B cell (primary cell): ENCODE measurements around the gene POLRMT. TPM values are rescaled to one million over a fixed set of nuclear protein-coding genes. Genes with fewer than 3 reads are reported as not detected.

ENCODE experiments used
- ATAC-seq: fragments of 200-7000 bp; cut with Tn5 transposase; one replicate; pipeline ENCODE4 v1.10.0; 2021; ENCODE audit warnings: low read depth, mild to moderate bottlenecking, moderate number of reproducible peaks, moderate library complexity
- CTCF ChIA-PET: fragments of 350-600 bp; sonication (Branson Sonifier 250); formaldehyde crosslinking; loops from one replicate; lab custom pipeline; 2021; ENCODE audit warnings: antibody characterized with exemption, inconsistent platforms; lab: Charles Lee
- POLR2A ChIA-PET: fragments of 350-600 bp; sonication (Branson Sonifier 250); formaldehyde crosslinking; loops from one replicate; lab custom pipeline; 2021; ENCODE audit warnings: antibody characterized with exemption; lab: Charles Lee
- DNase-seq: peaks from one replicate; pipeline ENCODE4 v3.0.0; 2013
- H2AFZ ChIP-seq: 2 replicates; pipeline ENCODE4 v1.6.1; 2012; ENCODE audit warnings: mild to moderate bottlenecking, low read depth, low read length; ENCODE audit not compliant: insufficient read depth, poor library complexity, severe bottlenecking
- H3K27ac ChIP-seq, 2 donors: 1 replicate in 1 of 2; 2 replicates in 1 of 2; pipeline ENCODE4 v1.5.1; 2012 to 2013; ENCODE audit warnings: low read length in 2 of 2, mild to moderate bottlenecking in 2 of 2, moderate library complexity in 1 of 2
- H3K27me3 ChIP-seq, 4 experiments: fragments of 200-600 bp in 1 of 4; sonication (generic) in 1 of 4; replicated peaks in 1 of 4; 1 replicate in 2 of 4; 2 replicates in 2 of 4; pipeline versions ENCODE4 v1.6.1 to v1.7.0; 2013 to 2016; ENCODE audit warnings: low read length in 3 of 4, mild to moderate bottlenecking in 2 of 4, mixed read lengths in 1 of 4, moderate library complexity in 1 of 4; ENCODE audit not compliant: insufficient read depth in 4 of 4, control insufficient read depth in 3 of 4; ENCODE audit errors: control extremely low read depth in 1 of 4
- H3K36me3 ChIP-seq, 2 experiments: replicated peaks in 1 of 2; 1 replicate in 1 of 2; 2 replicates in 1 of 2; pipeline versions ENCODE4 v1.6.1 to v1.7.1; 2013; ENCODE audit warnings: low read length in 1 of 2; ENCODE audit not compliant: insufficient read depth in 2 of 2, control insufficient read depth in 1 of 2; ENCODE audit errors: control extremely low read depth in 1 of 2, extremely low read depth in 1 of 2
- H3K4me1 ChIP-seq, 2 donors: fragments of 200-600 bp in 1 of 2; sonication (generic) in 1 of 2; 1 replicate in 1 of 2; 2 replicates in 1 of 2; pipeline versions ENCODE4 v1.5.1 to v1.6.1; 2013 to 2017; ENCODE audit warnings: low read length in 2 of 2; ENCODE audit not compliant: control insufficient read depth in 2 of 2, insufficient read depth in 2 of 2
- H3K4me2 ChIP-seq: replicated peaks from 2 replicates; pipeline ENCODE3; 2012; ENCODE audit warnings: mild to moderate bottlenecking, low read depth, low read length; ENCODE audit not compliant: poor library complexity, severe bottlenecking
- H3K4me3 ChIP-seq, 5 experiments: fragments of 200-600 bp in 1 of 5; sonication (generic) in 1 of 5; 1 replicate in 3 of 5; 2 replicates in 2 of 5; pipeline versions ENCODE4 v1.5.1 to v1.7.0; 2011 to 2016; ENCODE audit warnings: low read length in 4 of 5, mild to moderate bottlenecking in 4 of 5, low read depth in 2 of 5, control low read depth in 1 of 5, moderate library complexity in 1 of 5; ENCODE audit not compliant: insufficient read depth in 1 of 5; ENCODE audit errors: control extremely low read depth in 1 of 5, extremely low read depth in 1 of 5
- H3K79me2 ChIP-seq: fragments of 200-600 bp; sonication (generic); one replicate; pipeline ENCODE4 v1.6.0; 2016; ENCODE audit warnings: low read length; ENCODE audit not compliant: control insufficient read depth, insufficient read depth
- H3K9ac ChIP-seq: fragments of 200-600 bp; sonication (generic); 2 replicates; pipeline ENCODE4 v1.6.1; 2017; ENCODE audit warnings: mild to moderate bottlenecking, low read length, moderate library complexity
- H3K9me3 ChIP-seq, 3 donors: one replicate each; pipeline versions ENCODE4 v1.6.1 to v1.7.1; 2013; ENCODE audit warnings: low read length in 2 of 3; ENCODE audit not compliant: control insufficient read depth in 2 of 3, insufficient read depth in 1 of 3; ENCODE audit errors: control extremely low read depth in 1 of 3
- H4K20me1 ChIP-seq: 2 replicates; pipeline ENCODE4 v1.6.0; 2012; ENCODE audit warnings: mild to moderate bottlenecking, low read length; ENCODE audit not compliant: insufficient read depth, control insufficient read depth, poor library complexity, severe bottlenecking
- H3K27ac Mint-ChIP-seq: one replicate; pipeline ENCODE4 v1.8.0; 2021; ENCODE audit warnings: mixed read lengths
- H3K27me3 Mint-ChIP-seq: one replicate; pipeline ENCODE4 v1.8.0; 2021; ENCODE audit warnings: mixed read lengths
- H3K4me1 Mint-ChIP-seq: one replicate; pipeline ENCODE4 v1.8.0; 2021; ENCODE audit warnings: mixed read lengths
- H3K4me3 Mint-ChIP-seq: one replicate; pipeline ENCODE4 v1.8.0; 2021; ENCODE audit warnings: mixed read lengths
- H3K9me3 Mint-ChIP-seq: one replicate; pipeline ENCODE4 v1.8.0; 2022; ENCODE audit warnings: mixed read lengths; ENCODE audit not compliant: insufficient read depth
- CTCF ChIP-seq: fragments of 200-600 bp; IDR thresholded peaks from one replicate; pipeline ENCODE4 v1.8.0; 2022; ENCODE audit warnings: antibody characterized with exemption, mild to moderate bottlenecking
- EZH2 ChIP-seq: IDR thresholded peaks from 2 replicates; pipeline ENCODE4 v1.6.1; 2012; ENCODE audit warnings: borderline replicate concordance, low read depth, mild to moderate bottlenecking, moderate library complexity, low read length; ENCODE audit not compliant: insufficient read depth, poor library complexity, severe bottlenecking
- WGBS: methylation state at CpG from one replicate; pipeline ENCODE4 v1.1.5; 2013; ENCODE audit warnings: missing lambda C conversion rate; ENCODE audit not compliant: insufficient coverage; 5-methylcytosine and 5-hydroxymethylcytosine counted together
- intact Hi-C: fragments of 100-400 bp; cut with micrococcal nuclease; formaldehyde crosslinking; loops from one replicate; pipeline ENCODE4 v1.10.0; 2022
- polyA plus RNA-seq: library from polyadenylated mRNA; depleted of rRNA; stranded (reverse); fragments of >200 nt; gene quantifications from 2 replicates; pipeline ENCODE4 v1.2.3, GENCODE V29; 2012
- total RNA-seq, 2 donors: library from RNA; stranded (reverse); fragments of 120-200 nt in 1 of 2; gene quantifications; 1 replicate in 1 of 2; 2 replicates in 1 of 2; pipeline versions ENCODE4 v1.2.3 to v1.2.4, GENCODE V29; 2013 to 2022

POLRMT gene
- total and polyA plus RNA-seq, 2 donors (not counting 1 experiment from before 2014, with no cell fraction given) = 77.8 to 98.0 TPM

- Histone ChIP-seq H3K79me2 (peaks cover 23% of the 10 kb centered on the region), H3K4me1 (no peaks in the 10 kb centered on the region), H3K4me2 (no peak overlapping the region), H3K9ac (no peak overlapping the region), H4K20me1 (peaks cover 32% of the 10 kb centered on the region), H3K36me3 (peaks cover 0 to 36% of the 10 kb centered on the region in 2 experiments), H3K9me3 (no peaks in the 10 kb centered on the region), H3K4me3 (no peak overlapping the region), H3K27me3 (no peaks in the 10 kb centered on the region), H2AFZ (no peak overlapping the region), H3K27ac (no peak overlapping the region)
- DNase-seq = no peak
- no peak overlapping the region for H3K27ac Mint-ChIP-seq
- TF ChIP-seq CTCF (no peak), EZH2 (no peak)
- ChIA-PET CTCF (no interaction called here), POLR2A (interaction anchor here (0.6 kb wide), 1 partner anchor 8 kb away, joined by 5 read pairs; the partner anchor contains the start of gene POLRMT)
- H3K4me3 Mint-ChIP-seq = no peak overlapping the region
- H3K27me3 Mint-ChIP-seq = no peaks in the 10 kb centered on the region
- no peaks in the 10 kb centered on the region for H3K9me3 Mint-ChIP-seq
- 100% methylated on average over 4 of the region's 5 CpGs for WGBS
- ATAC-seq = no peak
- intact Hi-C loops = no loop called here
- H3K4me1 Mint-ChIP-seq = peaks cover 4% of the 10 kb centered on the region
Observed at GRCh38 chr19:625257-625656, 8.1 kb downstream of the POLRMT start.

GRCh38 chr19:624433-625109 lies 8.8 kb downstream of the POLRMT start:
- no peak overlapping the region for H3K9ac ChIP-seq
- Mint-ChIP-seq H3K9me3 (no peaks in the 10 kb centered on the region), H3K27me3 (no peaks in the 10 kb centered on the region), H3K27ac (no peak overlapping the region), H3K4me3 (no peak overlapping the region), H3K4me1 (peaks cover 3% of the 10 kb centered on the region)
- no peak overlapping the region for H3K27ac ChIP-seq
- intact Hi-C loops = no loop called here
- CTCF ChIA-PET = no interaction called here
- no peaks in the 10 kb centered on the region for H3K9me3 ChIP-seq
- peaks cover 28% of the 10 kb centered on the region for H4K20me1 ChIP-seq
- no peak overlapping the region for H3K4me2 ChIP-seq
- no peaks in the 10 kb centered on the region for H3K4me1 ChIP-seq
- WGBS = 95% methylated on average over 24 of the region's 24 CpGs
- no peak overlapping the region for H2AFZ ChIP-seq
- H3K27me3 ChIP-seq = no peaks in the 10 kb centered on the region
- ATAC-seq (no peak), DNase-seq (no peak)
- peaks cover 0 to 35% of the 10 kb centered on the region in 2 experiments for H3K36me3 ChIP-seq
- peaks cover 17% of the 10 kb centered on the region for H3K79me2 ChIP-seq
- no peak overlapping the region for H3K4me3 ChIP-seq
- POLR2A ChIA-PET = interaction anchor here (0.6 kb wide), 1 partner anchor 35 kb away, joined by 5 read pairs; no protein-coding TSS in a partner anchor
- TF ChIP-seq CTCF (no peak), EZH2 (no peak)
